Coronary artery (tissue), 2 donors: Measurements from ENCODE around the gene UMAD1.
"Not testable (repeated sequence)": the region's sequence is repeated elsewhere in the genome, so short reads cannot be mapped to it uniquely, and the experiment has no call there.

ENCODE experiments used
- DNase-seq: peaks from one replicate; pipeline ENCODE4 v3.0.0-alpha.2; 2017; ENCODE audit warnings: low spot score
- H3K27ac ChIP-seq, 2 donors: fragments of 200-600 bp; sonication (generic); one replicate each; pipeline ENCODE4 v1.5.1; 2016 to 2019
- H3K4me3 ChIP-seq: fragments of 200-600 bp; sonication (generic); 2 replicates; pipeline ENCODE4 v1.5.1; 2016; ENCODE audit warnings: mild to moderate bottlenecking, moderate library complexity
- CTCF ChIP-seq: fragments of 200-600 bp; sonication (generic); IDR thresholded peaks from one replicate; pipeline ENCODE4 v1.5.1; 2019; ENCODE audit warnings: antibody characterized with exemption

Gene UMAD1

DNA sequence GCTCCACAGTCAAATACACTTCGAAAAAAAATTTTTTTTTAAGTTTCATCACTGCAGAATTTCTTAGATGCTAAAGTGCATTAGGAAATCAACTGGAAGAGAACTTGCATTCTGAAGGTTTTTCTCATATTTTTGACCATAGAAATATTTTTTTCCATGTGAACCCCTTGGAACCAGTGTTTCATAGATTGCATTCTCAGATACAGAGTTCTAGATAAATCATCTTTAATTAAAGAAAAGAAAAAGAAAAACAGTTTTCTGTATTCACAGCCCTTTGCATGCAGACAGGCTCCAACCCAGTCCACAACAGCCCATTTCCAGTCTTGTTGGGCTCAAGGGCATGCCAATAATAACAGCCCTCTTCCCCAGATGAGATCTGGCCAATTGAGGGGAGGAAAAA lies 153.4 kb downstream of the UMAD1 start:
- no peak overlapping the region for H3K27ac ChIP-seq
- no peak for TF ChIP-seq CTCF
- DNase-seq = no peak
- no peak overlapping the region for H3K4me3 ChIP-seq

DNA sequence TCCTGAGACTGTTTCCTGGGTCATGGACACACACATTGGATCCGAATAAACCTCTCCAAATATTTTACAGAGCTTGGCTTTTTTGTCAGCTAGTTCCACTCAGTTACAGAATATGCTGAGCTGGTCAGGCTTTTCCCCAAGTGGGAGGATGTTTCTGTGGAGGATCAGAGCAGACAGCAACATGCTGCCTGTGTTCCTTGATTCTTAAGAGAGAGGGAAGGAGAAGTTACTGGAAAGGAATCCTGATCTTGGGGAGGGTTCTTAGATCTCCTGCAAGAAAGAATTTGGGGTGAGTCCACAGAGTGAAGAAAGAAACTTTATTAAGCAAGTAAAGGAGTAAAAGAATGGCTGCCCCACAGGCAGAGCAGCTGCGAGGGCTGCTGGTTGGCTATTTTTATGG lies 154.7 kb downstream of the UMAD1 start:
- Histone ChIP-seq H3K4me3 (no peak overlapping the region), H3K27ac (no peak overlapping the region)
- TF ChIP-seq CTCF = no peak
- no peak for DNase-seq

DNA sequence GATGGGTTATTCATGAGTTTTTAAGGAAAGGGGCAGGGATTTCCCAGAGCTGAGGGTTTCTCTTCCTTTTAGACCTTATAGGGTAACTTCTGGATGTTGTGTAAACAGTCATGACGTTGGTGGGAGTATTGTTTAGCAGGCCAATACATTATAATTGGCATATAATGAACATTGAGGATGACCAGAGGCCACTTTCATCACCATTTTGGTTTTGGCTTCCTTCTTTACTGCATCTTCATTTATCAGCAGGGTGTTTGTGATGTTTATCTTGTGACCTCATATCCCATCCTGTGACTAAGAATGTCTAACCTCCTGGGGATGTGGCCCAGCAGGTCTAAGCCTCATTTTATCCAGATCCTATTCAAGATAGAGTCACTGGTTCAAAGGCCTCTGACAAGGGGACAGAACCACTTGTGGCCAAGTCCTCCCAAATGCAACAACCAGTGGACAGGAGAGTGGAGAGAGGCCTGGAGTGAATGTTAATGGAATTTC lies 155.1 kb downstream of the UMAD1 start:
- Histone ChIP-seq H3K4me3 (no peak overlapping the region), H3K27ac (no peak overlapping the region)
- DNase-seq = no peak
- no peak for TF ChIP-seq CTCF

GRCh38 chr7:7798510-7798909 lies 158.0 kb downstream of the UMAD1 start:
- Histone ChIP-seq H3K4me3 (no peak overlapping the region), H3K27ac (no peak overlapping the region)
- no peak for TF ChIP-seq CTCF
- DNase-seq = no peak

DNA sequence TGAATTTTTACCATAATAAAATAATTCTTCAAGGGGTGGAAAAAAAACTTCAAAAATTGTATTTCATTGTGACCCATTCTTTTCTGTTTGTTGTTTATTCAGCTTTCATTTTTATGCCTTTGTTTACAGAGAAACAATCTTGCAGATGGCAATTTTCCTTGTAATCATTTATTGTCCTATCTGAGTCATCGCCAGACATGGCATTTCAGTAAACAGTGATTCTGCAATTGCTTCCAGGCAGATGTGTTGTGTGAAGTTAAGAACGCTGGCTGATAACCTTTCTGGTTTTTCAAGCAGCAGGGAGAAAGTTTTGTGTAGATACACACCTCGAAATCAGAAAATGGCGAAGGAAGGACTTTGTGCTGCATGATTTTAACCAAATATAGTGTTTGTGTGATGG lies 158.6 kb downstream of the UMAD1 start:
- no peak overlapping the region for H3K4me3 ChIP-seq
- no peak overlapping the region for H3K27ac ChIP-seq
- DNase-seq = no peak
- TF ChIP-seq CTCF = no peak

DNA sequence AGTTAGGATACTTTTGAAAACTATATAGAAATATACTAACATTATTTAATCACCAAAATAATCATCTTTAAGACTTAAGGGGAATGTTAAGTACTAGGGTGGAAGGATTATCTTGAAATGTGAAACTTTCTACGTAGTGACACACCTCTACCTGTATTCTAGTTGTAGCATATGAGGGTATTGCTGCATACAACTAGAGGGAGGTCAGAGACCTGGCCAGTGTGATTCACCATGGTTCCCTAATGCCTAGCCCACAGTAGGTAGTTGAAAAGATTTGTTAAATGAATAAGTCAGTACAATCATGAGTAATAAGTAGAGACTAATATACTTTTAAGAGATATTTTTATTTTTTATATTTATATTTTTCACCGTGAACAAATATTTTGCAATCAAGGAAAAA lies 162.0 kb downstream of the UMAD1 start:
- no peak overlapping the region for H3K27ac ChIP-seq
- no peak for DNase-seq
- H3K4me3 ChIP-seq = no peak overlapping the region
- TF ChIP-seq CTCF = no peak

DNA sequence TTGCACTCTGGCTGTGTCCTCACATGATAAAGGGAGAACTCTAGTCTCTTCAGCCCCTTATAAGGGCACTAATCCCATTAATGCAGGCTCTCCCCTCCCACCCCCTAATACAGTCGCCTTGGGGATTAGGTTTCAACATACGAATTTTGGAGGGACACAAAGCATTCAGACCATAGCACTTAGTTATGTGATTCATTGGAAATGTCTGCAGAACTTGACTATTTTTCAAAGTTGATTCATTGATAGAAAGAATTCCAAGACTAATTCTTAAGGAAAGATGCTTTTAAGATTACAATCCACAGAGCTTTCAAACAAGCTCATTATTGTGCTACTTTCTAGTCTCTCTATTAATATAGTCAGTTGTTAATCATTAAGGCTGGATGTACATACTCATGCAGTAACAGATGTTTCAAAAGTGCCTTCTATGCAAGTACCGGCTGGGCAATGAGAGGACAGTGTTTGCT lies 163.2 kb downstream of the UMAD1 start:
- no peak for TF ChIP-seq CTCF
- Histone ChIP-seq H3K4me3 (no peak overlapping the region), H3K27ac (no peak overlapping the region)
- DNase-seq = no peak

GRCh38 chr7:7804822-7805221 lies 164.3 kb downstream of the UMAD1 start:
- not testable (repeated sequence) for DNase-seq, H3K27ac ChIP-seq, H3K4me3 ChIP-seq
